Upper lobe of right lung (tissue), 1 donor: ENCODE results near the gene KANK4. TPM values are rescaled to one million over a fixed set of nuclear protein-coding genes. Genes with fewer than 3 reads are reported as not detected.

Experiments used
- ATAC-seq: fragments of 200-7000 bp; cut with Tn5 transposase; one replicate; pipeline ENCODE4 v1.9.1; 2020; ENCODE audit warnings: mild to moderate bottlenecking, moderate library complexity
- DNase-seq: peaks from one replicate; pipeline ENCODE4 v3.0.0-alpha.2; 2020
- H3K27ac ChIP-seq: fragments of 200-600 bp; one replicate; pipeline ENCODE4 v1.8.0; 2022
- H3K27me3 ChIP-seq: fragments of 200-600 bp; one replicate; pipeline ENCODE4 v1.8.0; 2022; ENCODE audit warnings: mild to moderate bottlenecking
- H3K36me3 ChIP-seq: fragments of 200-600 bp; one replicate; pipeline ENCODE4 v1.8.0; 2022
- H3K4me1 ChIP-seq: fragments of 200-600 bp; one replicate; pipeline ENCODE4 v1.8.0; 2022
- H3K4me3 ChIP-seq: fragments of 200-600 bp; one replicate; pipeline ENCODE4 v1.8.0; 2022; ENCODE audit warnings: mild to moderate bottlenecking
- H3K9me3 ChIP-seq: fragments of 200-600 bp; one replicate; pipeline ENCODE4 v1.8.0; 2022
- intact Hi-C: fragments of 100-400 bp; cut with DNase I; formaldehyde crosslinking; loops from one replicate; pipeline ENCODE4 v1.11.0; 2022
- total RNA-seq: library from RNA; stranded (reverse); fragmentation: NEBNext Ultra II Directional; extraction: Animal tissue kit (Norgen Biotek cat#: 25700); gene quantifications from one replicate; pipeline ENCODE4 v1.2.1, GENCODE V29; 2021
- TF ChIP-seq, protein P1 (sequence below): fragments of 200-600 bp; IDR thresholded peaks from one replicate; pipeline ENCODE4 v1.8.0; 2022; ENCODE audit warnings: antibody characterized with exemption
- donor health status: DM: no; HTN: yes; CAD: no; lungs with severe emphysema.

The KANK4 gene
- total RNA-seq, 1 donor from 2014 or later, result 6.4 TPM

DNA sequence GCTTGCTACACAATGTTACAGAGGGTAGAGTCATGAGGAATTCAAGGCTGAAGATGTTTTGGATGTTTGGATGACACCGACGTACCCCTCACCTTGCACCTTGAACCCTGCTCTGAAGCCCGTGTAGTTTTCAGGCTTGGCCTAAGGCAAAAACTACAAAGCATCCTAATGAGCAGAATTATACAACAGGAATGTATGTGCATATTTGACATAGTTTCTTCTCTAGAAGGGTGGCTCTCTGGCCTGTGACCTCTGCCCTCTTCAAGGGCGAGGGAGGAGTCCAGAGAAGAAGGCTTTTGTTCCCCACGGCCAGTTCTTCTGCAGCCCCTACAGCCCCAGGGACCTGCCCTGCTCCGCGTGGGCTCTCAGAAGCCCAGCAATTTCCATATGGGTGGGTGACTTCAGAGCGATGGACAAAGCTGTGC, 81.3 kb downstream of the KANK4 start:
- Histone ChIP-seq H3K27ac (no peak overlapping the region), H3K4me3 (no peak overlapping the region), H3K9me3 (no peaks in the 10 kb centered on the region), H3K4me1 (no peaks in the 10 kb centered on the region), H3K36me3 (no peaks in the 10 kb centered on the region), H3K27me3 (no peaks in the 10 kb centered on the region)
- TF ChIP-seq, protein P1, sequence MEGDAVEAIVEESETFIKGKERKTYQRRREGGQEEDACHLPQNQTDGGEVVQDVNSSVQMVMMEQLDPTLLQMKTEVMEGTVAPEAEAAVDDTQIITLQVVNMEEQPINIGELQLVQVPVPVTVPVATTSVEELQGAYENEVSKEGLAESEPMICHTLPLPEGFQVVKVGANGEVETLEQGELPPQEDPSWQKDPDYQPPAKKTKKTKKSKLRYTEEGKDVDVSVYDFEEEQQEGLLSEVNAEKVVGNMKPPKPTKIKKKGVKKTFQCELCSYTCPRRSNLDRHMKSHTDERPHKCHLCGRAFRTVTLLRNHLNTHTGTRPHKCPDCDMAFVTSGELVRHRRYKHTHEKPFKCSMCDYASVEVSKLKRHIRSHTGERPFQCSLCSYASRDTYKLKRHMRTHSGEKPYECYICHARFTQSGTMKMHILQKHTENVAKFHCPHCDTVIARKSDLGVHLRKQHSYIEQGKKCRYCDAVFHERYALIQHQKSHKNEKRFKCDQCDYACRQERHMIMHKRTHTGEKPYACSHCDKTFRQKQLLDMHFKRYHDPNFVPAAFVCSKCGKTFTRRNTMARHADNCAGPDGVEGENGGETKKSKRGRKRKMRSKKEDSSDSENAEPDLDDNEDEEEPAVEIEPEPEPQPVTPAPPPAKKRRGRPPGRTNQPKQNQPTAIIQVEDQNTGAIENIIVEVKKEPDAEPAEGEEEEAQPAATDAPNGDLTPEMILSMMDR, result no peak
- intact Hi-C loops, result no loop called here
- no peak for DNase-seq
- ATAC-seq, result no peak

DNA sequence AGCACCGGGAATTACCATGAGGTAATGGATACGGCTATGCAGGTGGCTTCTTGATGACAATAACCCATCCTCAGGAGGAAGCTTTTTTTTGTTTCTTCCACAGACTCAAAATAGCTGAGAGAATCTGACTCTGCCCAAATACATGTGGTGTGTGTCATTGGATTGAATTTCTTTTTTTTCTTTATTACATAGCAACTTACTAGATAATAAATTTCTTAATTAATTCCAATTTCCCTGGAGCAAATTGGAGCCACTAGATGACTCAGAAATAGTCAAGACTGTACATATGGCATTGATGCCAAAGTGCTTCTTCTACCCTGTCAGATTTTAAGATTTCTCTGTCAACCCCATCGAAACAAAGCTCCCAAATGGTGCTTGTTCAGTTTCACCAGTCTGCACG, 81.9 kb downstream of the KANK4 start:
- no peak for ATAC-seq
- TF ChIP-seq, protein P1, result no peak
- intact Hi-C loops, result no loop called here
- Histone ChIP-seq H3K4me3 (no peak overlapping the region), H3K27me3 (no peaks in the 10 kb centered on the region), H3K36me3 (no peaks in the 10 kb centered on the region), H3K9me3 (no peaks in the 10 kb centered on the region), H3K4me1 (no peaks in the 10 kb centered on the region), H3K27ac (no peak overlapping the region)
- DNase-seq, result no peak

DNA sequence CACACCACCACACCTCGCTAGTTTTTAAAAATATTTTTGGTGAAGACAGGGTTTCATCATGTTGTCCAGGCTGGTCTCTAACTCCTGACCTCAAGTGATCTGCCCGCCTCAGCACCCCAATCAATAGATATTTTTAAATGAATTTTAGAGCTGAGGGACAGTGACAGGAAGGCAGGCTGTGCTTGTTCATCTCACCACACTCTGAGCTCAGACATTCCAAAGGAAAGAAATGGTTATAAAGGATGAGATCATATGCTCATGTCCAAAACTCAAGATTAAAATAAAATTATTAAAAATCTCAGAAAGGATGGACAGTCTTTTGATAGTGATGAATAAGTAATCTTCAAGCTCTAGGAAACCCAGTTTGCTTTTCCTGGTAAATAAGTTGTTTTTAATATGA, 83.7 kb downstream of the KANK4 start:
- DNase-seq (no peak), ATAC-seq (no peak)
- H3K36me3 ChIP-seq, result no peaks in the 10 kb centered on the region
- TF ChIP-seq, protein P1, result no peak
- H3K27ac ChIP-seq, result no peak overlapping the region
- H3K9me3 ChIP-seq, result no peaks in the 10 kb centered on the region
- H3K27me3 ChIP-seq, result no peaks in the 10 kb centered on the region
- intact Hi-C loops, result no loop called here
- no peaks in the 10 kb centered on the region for H3K4me1 ChIP-seq
- no peak overlapping the region for H3K4me3 ChIP-seq

DNA sequence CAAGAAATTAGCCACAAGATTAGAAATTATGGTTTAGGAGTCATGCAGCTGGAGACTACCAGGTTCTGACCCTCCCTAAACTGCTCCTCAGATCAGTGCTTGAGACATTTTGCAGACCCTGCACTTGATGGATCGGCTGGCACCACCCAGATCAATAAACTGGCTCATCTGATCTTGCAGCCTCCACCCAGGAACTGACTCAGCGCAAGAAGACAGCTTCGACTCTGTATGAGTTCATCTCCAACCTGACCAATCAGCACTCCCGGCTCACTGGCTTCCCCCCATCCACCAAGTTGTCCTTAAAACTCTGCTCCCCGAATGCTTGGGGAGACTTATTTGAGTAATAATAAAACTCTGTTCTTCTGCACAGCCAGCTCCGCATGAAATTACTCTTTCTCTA, 84.5 kb downstream of the KANK4 start:
- DNase-seq (no peak), ATAC-seq (no peak)
- intact Hi-C loops, result no loop called here

DNA sequence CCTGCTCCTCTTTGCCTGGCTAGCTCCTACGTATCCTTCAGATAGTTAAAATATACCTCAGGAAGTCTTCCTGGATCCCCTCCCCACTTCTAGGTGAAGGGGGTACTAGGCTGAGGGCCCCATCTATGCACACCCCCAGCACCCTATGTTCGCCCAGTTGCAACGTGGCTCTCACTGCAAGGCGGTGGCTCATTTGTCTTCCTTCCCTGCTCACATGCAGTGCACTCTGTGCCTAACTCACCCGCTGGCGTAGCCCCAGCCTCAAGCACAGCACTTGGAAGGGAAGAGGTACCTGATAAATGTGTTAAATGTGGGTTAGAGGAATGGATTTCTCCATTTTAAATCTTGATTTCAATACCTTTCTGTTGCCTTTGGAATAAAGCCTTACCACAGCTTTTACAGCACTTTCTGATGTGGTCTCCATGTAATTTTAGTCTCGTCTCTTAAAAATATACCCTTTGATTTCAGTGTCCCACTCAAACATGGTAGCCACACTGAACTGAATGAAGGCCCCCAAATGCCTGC, 85.2 kb downstream of the KANK4 start:
- ATAC-seq (no peak), DNase-seq (no peak)
- Histone ChIP-seq H3K27me3 (no peaks in the 10 kb centered on the region), H3K36me3 (no peaks in the 10 kb centered on the region), H3K27ac (no peak overlapping the region), H3K9me3 (no peaks in the 10 kb centered on the region), H3K4me1 (no peaks in the 10 kb centered on the region), H3K4me3 (no peak overlapping the region)
- TF ChIP-seq, protein P1, result no peak
- intact Hi-C loops, result no loop called here

More for the DNA sequence above, 84.5 kb downstream of the KANK4 start:
- H3K4me3 ChIP-seq, result no peak overlapping the region
- no peaks in the 10 kb centered on the region for H3K9me3 ChIP-seq
- no peak overlapping the region for H3K27ac ChIP-seq
- H3K4me1 ChIP-seq, result no peaks in the 10 kb centered on the region
- H3K36me3 ChIP-seq, result no peaks in the 10 kb centered on the region
- TF ChIP-seq, protein P1, result no peak
- H3K27me3 ChIP-seq, result no peaks in the 10 kb centered on the region

DNA sequence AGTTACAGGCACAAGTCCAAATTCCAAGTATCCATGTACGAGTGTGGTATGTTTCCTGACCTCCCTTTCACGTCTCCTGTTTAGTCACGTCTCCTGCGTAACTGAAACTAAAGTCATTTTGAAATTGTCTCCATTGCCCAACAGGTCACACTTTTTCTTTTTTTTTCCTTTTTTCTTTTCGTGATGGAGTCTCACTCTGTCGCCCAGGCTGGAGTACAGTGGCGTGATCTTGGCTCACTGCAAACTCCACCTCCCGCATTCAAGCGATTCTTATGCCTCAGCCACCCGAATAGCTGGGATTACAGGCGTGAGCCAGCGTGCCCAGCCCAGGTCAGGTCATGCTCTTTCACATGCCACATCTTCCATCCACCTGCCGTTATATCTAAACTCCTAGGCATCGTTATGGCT, 86.4 kb downstream of the KANK4 start:
- Histone ChIP-seq H3K9me3 (no peaks in the 10 kb centered on the region), H3K4me3 (no peak overlapping the region), H3K4me1 (no peaks in the 10 kb centered on the region), H3K36me3 (no peaks in the 10 kb centered on the region), H3K27ac (no peak overlapping the region), H3K27me3 (no peaks in the 10 kb centered on the region)
- no peak for DNase-seq
- ATAC-seq, result no peak
- intact Hi-C loops, result no loop called here
- TF ChIP-seq, protein P1, result no peak
